Muscle layer of duodenum (tissue), 2 donors: ENCODE data around the gene MED27.

ENCODE experiments used
- H3K27ac ChIP-seq: one replicate; pipeline ENCODE4 v1.7.0; 2013; ENCODE audit warnings: mild to moderate bottlenecking, low read length
- H3K27me3 ChIP-seq: one replicate; pipeline ENCODE4 v1.7.0; 2013; ENCODE audit warnings: low read depth, mild to moderate bottlenecking, control low read depth, low read length
- H3K36me3 ChIP-seq, 2 donors: one replicate each; pipeline ENCODE4 v1.7.0; 2013; ENCODE audit warnings: low read length in 2 of 2, control low read depth in 1 of 2, mild to moderate bottlenecking in 1 of 2; ENCODE audit not compliant: insufficient read depth in 2 of 2, control insufficient read depth in 1 of 2
- H3K4me1 ChIP-seq, 2 donors: one replicate each; pipeline ENCODE4 v1.7.0; 2013; ENCODE audit warnings: low read length in 2 of 2, mild to moderate bottlenecking in 2 of 2, control low read depth in 1 of 2, moderate library complexity in 1 of 2; ENCODE audit not compliant: insufficient read depth in 2 of 2, control insufficient read depth in 1 of 2
- H3K4me3 ChIP-seq, 2 donors: one replicate each; pipeline ENCODE4 v1.7.0; 2013; ENCODE audit warnings: low read length in 2 of 2, low read depth in 1 of 2, mild to moderate bottlenecking in 1 of 2
- H3K9me3 ChIP-seq, 2 donors: one replicate each; pipeline ENCODE4 v1.7.0; 2013; ENCODE audit warnings: low read length in 2 of 2, control low read depth in 1 of 2, mild to moderate bottlenecking in 1 of 2; ENCODE audit not compliant: control insufficient read depth in 1 of 2
- donor health status: healthy.

The MED27 gene

DNA sequence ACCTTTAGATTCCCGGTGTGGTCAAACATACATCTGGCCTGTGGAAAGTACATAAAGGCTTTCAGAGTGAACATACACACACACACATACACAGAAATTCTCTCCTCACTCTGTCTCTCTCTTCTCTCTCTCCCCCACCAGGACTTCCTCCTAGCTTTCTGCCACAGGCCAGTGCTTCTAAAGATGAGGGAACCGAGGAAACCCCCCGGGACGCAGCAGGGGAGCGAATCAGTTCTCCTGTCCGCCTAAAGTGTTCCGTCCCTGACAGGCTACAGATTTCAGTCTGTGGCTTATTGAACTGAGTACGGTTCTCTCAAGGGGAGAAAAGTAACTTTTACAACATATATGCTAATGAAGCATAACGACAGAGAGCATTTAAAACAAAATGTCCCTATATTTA, 75.8 kb downstream of the MED27 start:
- H3K36me3 ChIP-seq = no peaks in the 10 kb centered on the region
- H3K27me3 ChIP-seq = no peaks in the 10 kb centered on the region
- H3K4me1 ChIP-seq = peaks cover 0 to 16% of the 10 kb centered on the region in 2 donors
- no peak overlapping the region for H3K4me3 ChIP-seq
- no peak overlapping the region for H3K27ac ChIP-seq
- no peaks in the 10 kb centered on the region for H3K9me3 ChIP-seq

DNA sequence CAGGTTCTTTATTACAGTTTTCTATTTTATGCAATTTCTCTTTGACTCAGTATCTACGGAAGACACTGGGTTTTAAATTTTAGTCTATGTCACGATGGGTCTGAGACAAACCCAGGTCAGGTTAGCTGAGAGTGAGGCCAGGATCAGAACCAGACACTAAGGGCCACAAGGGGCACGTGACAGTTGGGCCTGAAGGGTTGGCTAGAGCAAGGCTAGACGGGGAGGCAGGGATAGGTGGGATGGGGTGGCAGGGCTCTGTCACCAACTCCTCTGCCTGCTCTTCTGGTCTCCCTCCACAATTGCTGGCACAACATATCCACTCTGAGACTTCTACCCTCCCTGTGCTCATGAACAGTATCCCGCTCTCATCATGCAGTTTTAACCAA, 76.4 kb downstream of the MED27 start:
- no peaks in the 10 kb centered on the region for H3K36me3 ChIP-seq
- H3K27me3 ChIP-seq = no peaks in the 10 kb centered on the region
- H3K4me1 ChIP-seq = peaks cover 0 to 17% of the 10 kb centered on the region in 2 donors
- H3K4me3 ChIP-seq = no peak overlapping the region
- H3K27ac ChIP-seq = no peak overlapping the region
- no peaks in the 10 kb centered on the region for H3K9me3 ChIP-seq

DNA sequence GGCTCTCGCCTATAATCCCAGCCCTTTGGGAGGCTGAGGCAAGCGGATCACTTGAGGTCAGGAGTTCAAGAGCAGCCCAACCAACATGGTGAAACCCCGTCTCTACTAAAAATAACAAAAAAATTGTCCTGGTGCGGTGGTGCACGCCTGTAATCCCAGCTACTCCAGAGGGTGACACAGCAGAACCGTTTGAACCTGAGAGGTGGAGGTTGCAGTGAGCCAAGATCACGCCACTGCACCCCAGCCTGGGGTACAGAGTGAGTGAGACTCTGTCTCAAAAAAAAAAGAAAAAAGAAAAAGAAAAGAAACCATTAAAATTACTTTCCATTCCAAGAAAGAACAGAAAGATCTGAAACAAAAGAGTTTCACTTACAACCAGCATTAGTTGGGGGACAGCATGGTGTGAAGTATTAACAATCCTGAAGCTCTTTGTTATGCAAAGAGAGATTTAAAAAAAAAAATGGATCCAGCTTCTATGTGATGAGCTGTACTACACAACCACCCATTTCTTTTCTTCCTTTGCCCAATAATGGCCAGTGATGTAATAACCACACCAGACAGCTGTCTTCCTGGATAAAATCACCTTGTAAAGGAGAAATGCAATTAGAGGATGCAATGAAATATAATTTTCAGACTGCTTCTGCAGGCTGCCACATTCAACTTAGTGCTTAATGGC, 76.9 kb downstream of the MED27 start:
- Histone ChIP-seq H3K27ac (no peak overlapping the region), H3K4me3 (no peak overlapping the region), H3K4me1 (peaks cover 0 to 22% of the 10 kb centered on the region in 2 donors), H3K9me3 (no peaks in the 10 kb centered on the region), H3K36me3 (no peaks in the 10 kb centered on the region), H3K27me3 (no peaks in the 10 kb centered on the region)

DNA sequence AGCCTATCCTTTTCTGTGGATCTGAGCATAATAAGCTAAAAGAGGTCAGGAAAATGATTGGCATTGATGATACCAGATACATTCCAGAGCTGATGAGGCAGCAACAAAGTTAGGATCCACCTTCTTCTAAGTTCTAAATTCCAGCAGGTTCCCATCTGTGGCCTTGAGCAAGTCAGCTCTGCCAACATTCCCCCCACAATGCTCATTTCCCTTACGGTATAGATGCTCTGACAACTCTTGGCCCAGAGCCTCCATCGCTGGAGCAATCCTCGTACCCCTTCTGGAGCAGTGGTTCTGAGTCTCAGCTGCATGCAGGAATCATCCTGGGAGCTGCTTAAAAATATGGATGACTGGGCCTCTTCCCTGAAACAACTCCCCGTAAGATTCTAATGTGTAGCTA, 78.1 kb downstream of the MED27 start:
- no peaks in the 10 kb centered on the region for H3K27me3 ChIP-seq
- H3K4me3 ChIP-seq = no peak overlapping the region
- H3K36me3 ChIP-seq = no peaks in the 10 kb centered on the region
- no peaks in the 10 kb centered on the region for H3K9me3 ChIP-seq
- H3K27ac ChIP-seq = no peak overlapping the region
- peaks cover 0 to 18% of the 10 kb centered on the region in 2 donors for H3K4me1 ChIP-seq

DNA sequence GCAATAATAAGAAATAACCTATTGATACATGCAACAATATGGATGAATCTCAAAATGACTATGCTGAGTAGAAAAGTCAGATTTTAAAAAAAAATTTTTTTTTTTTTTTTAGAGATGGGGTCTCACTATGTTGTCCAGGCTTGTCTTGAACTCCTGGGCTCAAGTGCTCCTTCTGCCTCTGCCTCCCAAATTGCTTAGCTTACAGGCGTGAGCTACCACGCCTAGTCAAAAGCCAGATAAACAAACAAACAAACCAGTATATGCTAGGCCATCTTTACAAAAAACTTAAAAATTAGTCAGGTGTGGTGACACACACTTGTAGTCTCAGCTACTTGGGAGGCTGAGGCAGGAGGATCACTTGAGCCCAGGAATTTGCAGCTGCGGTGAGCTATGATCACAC, 79.0 kb downstream of the MED27 start:
- Histone ChIP-seq H3K27me3 (no peaks in the 10 kb centered on the region), H3K4me1 (peaks cover 0 to 11% of the 10 kb centered on the region in 2 donors), H3K9me3 (no peaks in the 10 kb centered on the region), H3K4me3 (no peak overlapping the region), H3K36me3 (no peaks in the 10 kb centered on the region), H3K27ac (no peak overlapping the region)

DNA sequence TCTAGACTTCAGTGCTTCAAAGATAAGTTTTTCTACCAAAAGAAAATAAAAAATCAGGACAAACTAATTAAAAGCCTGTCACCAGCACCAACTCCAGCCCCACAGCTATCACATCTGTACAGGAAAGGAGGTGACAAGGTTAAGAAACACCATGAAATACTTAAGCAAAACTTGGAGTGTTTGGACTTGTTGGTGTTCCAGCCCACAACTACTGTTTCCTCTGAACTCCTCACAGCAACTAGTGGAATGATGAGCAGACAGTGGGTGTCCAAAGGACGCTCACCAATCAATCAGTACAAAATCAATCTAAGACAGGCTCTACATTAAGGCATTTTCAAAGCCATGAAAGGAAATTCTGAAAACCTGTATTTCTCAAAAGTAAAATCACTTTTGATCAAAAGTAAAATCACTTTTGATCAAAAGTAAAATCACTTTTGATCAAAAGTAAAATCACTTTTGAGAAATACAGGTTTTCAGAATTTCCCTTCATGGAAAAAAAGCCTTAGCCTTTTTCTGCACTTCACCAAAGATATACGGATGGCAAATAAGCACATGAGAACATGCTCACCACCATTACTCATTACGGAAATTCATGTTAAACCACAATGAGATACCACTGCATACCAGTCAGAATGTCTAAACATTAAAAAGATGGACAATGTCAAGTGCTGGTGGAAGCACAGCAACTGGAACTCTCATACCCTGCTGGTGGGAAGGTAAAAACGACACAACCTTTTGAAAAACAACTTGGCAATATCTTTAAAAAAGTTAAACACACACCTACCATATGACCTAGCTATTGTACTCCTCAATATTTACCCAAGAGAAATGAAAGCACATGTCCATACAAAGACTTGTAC, 79.7 kb downstream of the MED27 start:
- H3K4me1 ChIP-seq = peaks cover 0 to 10% of the 10 kb centered on the region in 2 donors
- no peak overlapping the region for H3K27ac ChIP-seq
- H3K9me3 ChIP-seq = no peaks in the 10 kb centered on the region
- H3K36me3 ChIP-seq = no peaks in the 10 kb centered on the region
- H3K4me3 ChIP-seq = no peak overlapping the region
- no peaks in the 10 kb centered on the region for H3K27me3 ChIP-seq

DNA sequence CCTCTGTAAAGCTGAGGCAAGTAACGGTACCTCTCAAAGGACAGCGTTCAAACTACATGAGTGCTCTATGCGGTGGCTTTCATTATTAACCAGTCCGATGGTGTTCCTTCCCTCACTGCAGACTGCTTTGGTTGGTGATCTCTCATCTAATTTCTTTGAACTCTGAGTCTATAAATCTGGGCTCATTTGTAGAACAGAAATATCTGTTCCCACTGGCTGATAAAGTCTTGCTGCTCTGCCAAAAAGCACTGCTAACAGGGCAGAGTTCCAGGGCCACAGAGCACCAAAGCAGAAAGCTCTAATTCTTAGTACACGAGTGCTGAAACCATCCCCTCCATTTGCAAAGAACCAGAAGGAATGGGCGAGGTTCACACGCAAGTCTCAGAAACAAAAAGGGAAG, 81.9 kb downstream of the MED27 start:
- H3K36me3 ChIP-seq = no peaks in the 10 kb centered on the region
- H3K27ac ChIP-seq = no peak overlapping the region
- H3K27me3 ChIP-seq = no peaks in the 10 kb centered on the region
- no peak overlapping the region for H3K4me3 ChIP-seq
- no peaks in the 10 kb centered on the region for H3K9me3 ChIP-seq
- H3K4me1 ChIP-seq = peaks cover 0 to 10% of the 10 kb centered on the region in 2 donors

DNA sequence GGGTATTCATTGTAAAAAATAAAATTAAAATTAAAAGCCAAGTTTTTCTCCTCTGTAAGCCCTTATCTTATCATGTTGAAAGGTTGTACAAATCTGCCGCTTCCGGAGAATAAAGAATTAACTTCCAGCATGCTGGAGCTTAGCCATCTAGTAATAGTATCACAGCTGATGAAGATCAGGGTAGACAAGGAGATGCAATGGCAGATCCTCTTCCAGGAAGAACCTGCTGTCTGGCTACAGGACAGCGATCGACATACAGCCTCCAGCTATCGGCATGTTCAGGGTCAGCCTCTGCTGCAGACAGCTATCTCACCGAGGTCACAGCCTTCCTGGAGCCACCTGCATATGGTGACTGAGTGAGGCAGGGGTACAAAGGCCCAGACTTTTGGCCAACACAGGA, 82.6 kb downstream of the MED27 start:
- no peaks in the 10 kb centered on the region for H3K36me3 ChIP-seq
- H3K27ac ChIP-seq = no peak overlapping the region
- no peaks in the 10 kb centered on the region for H3K9me3 ChIP-seq
- no peak overlapping the region for H3K4me3 ChIP-seq
- no peaks in the 10 kb centered on the region for H3K27me3 ChIP-seq
- H3K4me1 ChIP-seq = peaks cover 0 to 10% of the 10 kb centered on the region in 2 donors

DNA sequence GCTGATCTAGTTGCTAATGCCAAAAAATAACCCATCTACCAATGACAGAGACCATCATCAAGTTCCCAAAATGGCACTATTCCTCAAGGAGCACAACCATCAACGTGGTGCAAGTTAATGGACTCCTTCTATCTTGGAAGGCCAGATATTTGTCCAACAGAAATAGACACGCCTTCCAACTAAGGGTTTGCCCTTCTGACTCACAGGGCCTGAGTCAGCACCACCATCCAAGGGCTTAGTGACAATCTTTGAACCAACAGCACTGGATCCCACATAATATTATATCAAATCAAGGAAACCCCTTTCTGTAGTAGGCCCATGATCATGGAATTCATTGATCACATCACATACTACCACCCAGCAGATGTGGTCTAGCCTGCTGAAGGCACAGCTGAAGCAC, 84.3 kb downstream of the MED27 start:
- Histone ChIP-seq H3K27ac (no peak overlapping the region), H3K4me3 (no peak overlapping the region), H3K27me3 (no peaks in the 10 kb centered on the region), H3K36me3 (no peaks in the 10 kb centered on the region), H3K4me1 (peaks cover 0 to 10% of the 10 kb centered on the region in 2 donors), H3K9me3 (no peaks in the 10 kb centered on the region)

DNA sequence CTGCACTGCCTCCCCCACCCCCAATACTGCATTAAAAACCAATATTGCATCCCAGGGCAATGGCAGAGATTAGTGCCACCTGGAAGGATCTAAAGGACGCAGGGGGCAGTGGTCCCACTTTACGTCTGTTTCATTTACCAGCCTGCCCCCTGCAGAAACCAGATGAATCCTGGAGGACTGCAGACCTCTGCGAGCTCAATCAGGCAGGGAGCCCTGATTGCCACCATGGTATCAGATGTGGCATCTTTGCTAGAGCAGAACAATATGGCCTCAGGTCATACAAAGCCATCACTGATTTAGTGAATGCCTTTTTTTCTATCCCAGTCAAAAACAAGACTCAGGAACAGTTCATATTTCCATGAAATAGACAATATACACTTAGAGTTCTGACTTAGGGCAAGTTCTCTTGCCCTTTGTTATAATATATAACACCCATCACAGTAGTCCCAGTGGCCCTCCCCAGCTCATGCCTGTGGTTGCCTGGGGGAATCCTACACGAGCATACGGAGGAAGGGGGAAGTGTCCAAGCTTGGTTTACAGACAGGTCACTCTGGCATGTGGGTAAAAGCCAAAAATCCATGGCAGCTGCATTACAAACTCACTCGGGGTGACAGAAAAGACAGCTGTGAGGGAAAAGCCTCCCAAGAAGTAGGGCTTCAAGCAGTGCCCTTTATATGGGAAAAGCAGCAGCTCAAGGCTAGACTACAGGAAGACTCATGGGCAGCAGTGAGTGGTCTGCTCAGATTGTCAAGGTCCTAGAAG, 85.1 kb downstream of the MED27 start:
- peaks cover 0 to 10% of the 10 kb centered on the region in 2 donors for H3K4me1 ChIP-seq
- no peak overlapping the region for H3K27ac ChIP-seq
- no peaks in the 10 kb centered on the region for H3K36me3 ChIP-seq
- H3K27me3 ChIP-seq = no peaks in the 10 kb centered on the region
- no peak overlapping the region for H3K4me3 ChIP-seq
- H3K9me3 ChIP-seq = no peaks in the 10 kb centered on the region

DNA sequence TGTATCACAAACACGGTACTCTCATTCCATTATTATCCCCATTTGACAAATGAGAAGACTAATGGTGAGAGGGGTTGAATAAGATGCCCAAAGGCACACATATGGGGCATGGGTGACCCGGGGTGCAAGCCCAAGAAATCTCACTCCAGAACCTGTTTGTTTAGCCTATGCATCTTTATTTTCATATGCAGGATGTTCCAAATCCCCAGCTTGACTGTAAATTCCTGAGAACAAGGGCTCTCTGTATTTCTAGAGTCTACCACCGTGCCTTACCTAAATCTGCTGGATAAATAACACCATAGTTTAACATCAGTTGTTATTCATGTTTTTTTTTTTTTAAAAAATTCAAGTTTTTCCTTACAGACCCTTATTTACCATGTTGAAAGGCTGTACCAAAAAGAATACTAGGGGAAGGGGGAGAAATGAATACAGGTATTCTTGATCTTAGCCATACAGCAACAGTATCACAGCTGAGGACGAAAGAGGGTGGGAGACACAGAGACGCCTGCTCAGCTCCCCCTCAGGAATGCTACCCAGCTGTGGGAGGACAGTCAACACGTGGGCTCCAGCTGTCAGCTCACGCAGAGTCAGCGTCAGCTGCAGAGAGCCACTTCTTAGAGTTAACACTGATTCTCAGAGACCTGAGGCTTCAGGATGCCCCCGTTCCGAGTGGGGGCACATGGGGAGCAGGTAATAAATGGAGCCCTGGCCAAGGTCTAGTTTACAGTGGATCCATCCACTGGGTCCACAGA, 86.6 kb downstream of the MED27 start:
- H3K27ac ChIP-seq = no peak overlapping the region

More for the DNA sequence above, 86.6 kb downstream of the MED27 start:
- Histone ChIP-seq H3K36me3 (no peaks in the 10 kb centered on the region), H3K9me3 (no peaks in the 10 kb centered on the region), H3K4me1 (peaks cover 0 to 7% of the 10 kb centered on the region in 2 donors), H3K4me3 (no peak overlapping the region), H3K27me3 (no peaks in the 10 kb centered on the region)
